CD8-positive, alpha-beta memory T cell (primary cell): ENCODE data around the gene LPP. TPM values are rescaled to one million over a fixed set of nuclear protein-coding genes. Genes with fewer than 3 reads are reported as not detected.

Experiments
- CTCF ChIA-PET: fragments of 350-600 bp; sonication (Branson Sonifier 250); formaldehyde crosslinking; loops from one replicate; lab custom pipeline; 2021; ENCODE audit warnings: antibody characterized with exemption; lab: Charles Lee
- POLR2A ChIA-PET: fragments of 350-600 bp; sonication (Branson Sonifier 250); formaldehyde crosslinking; loops from one replicate; lab custom pipeline; 2021; ENCODE audit warnings: antibody characterized with exemption; lab: Charles Lee
- DNase-seq, 5 donors: peaks; one replicate each; pipeline versions ENCODE4 v3.0.0 to v3.0.0-alpha.2; 2020 to 2022; ENCODE audit warnings: mixed read lengths in 1 of 5
- H3K27ac ChIP-seq: one replicate; pipeline ENCODE4 v1.7.0; 2013; ENCODE audit warnings: low read depth, mild to moderate bottlenecking, low read length, moderate library complexity
- H3K27me3 ChIP-seq: 2 replicates; pipeline ENCODE4 v1.7.0; 2013; ENCODE audit warnings: low read length, mild to moderate bottlenecking; ENCODE audit not compliant: insufficient read depth, poor library complexity, severe bottlenecking
- H3K36me3 ChIP-seq: 2 replicates; pipeline ENCODE4 v1.7.0; 2013; ENCODE audit warnings: mild to moderate bottlenecking, low read length, moderate library complexity; ENCODE audit not compliant: insufficient read depth
- H3K4me1 ChIP-seq: 2 replicates; pipeline ENCODE4 v1.7.0; 2013; ENCODE audit warnings: mild to moderate bottlenecking, low read length, moderate library complexity; ENCODE audit not compliant: insufficient read depth
- H3K4me3 ChIP-seq: 2 replicates; pipeline ENCODE4 v1.7.0; 2013; ENCODE audit warnings: mild to moderate bottlenecking, low read length
- H3K9me3 ChIP-seq: 2 replicates; pipeline ENCODE4 v1.7.0; 2013; ENCODE audit warnings: mild to moderate bottlenecking, low read length
- H3K27ac Mint-ChIP-seq, 8 donors: one replicate each; pipeline ENCODE4 v1.8.0; 2020 to 2021; ENCODE audit warnings: mixed read lengths in 8 of 8, mild to moderate bottlenecking in 6 of 8, inconsistent platforms in 3 of 8, moderate library complexity in 3 of 8
- H3K27me3 Mint-ChIP-seq, 2 donors: one replicate each; pipeline ENCODE4 v1.8.0; 2020 to 2021; ENCODE audit warnings: mixed read lengths in 2 of 2, mild to moderate bottlenecking in 1 of 2, moderate library complexity in 1 of 2
- H3K36me3 Mint-ChIP-seq, 3 donors: one replicate each; pipeline ENCODE4 v1.8.0; 2020 to 2021; ENCODE audit warnings: mixed read lengths in 3 of 3, inconsistent platforms in 1 of 3, mild to moderate bottlenecking in 1 of 3
- H3K4me1 Mint-ChIP-seq, 3 donors: one replicate each; pipeline ENCODE4 v1.8.0; 2020 to 2021; ENCODE audit warnings: mixed read lengths in 3 of 3, inconsistent platforms in 1 of 3, mild to moderate bottlenecking in 1 of 3
- H3K4me3 Mint-ChIP-seq, 7 donors: one replicate each; pipeline ENCODE4 v1.8.0; 2020 to 2021; ENCODE audit warnings: mixed read lengths in 7 of 7, mild to moderate bottlenecking in 6 of 7, moderate library complexity in 4 of 7, inconsistent platforms in 2 of 7
- H3K9me3 Mint-ChIP-seq, 5 donors: one replicate each; pipeline ENCODE4 v1.8.0; 2020 to 2022; ENCODE audit warnings: mixed read lengths in 5 of 5, mild to moderate bottlenecking in 3 of 5, moderate library complexity in 2 of 5, inconsistent platforms in 1 of 5
- polyA plus RNA-seq: library from polyadenylated mRNA; unstranded; fragments of 300-500 nt; fragmentation: Illumina TruSeq; gene quantifications from one replicate; pipeline ENCODE4 v1.2.3, GENCODE V29; 2021
- total RNA-seq, 2 experiments: library from RNA; stranded (reverse); gene quantifications; one replicate each; pipeline ENCODE4 v1.2.3, GENCODE V29; 2021

LPP gene
- total and polyA plus RNA-seq, 3 experiments from 2014 or later: 13.4 to 23.5 (median 18.0) TPM

DNA sequence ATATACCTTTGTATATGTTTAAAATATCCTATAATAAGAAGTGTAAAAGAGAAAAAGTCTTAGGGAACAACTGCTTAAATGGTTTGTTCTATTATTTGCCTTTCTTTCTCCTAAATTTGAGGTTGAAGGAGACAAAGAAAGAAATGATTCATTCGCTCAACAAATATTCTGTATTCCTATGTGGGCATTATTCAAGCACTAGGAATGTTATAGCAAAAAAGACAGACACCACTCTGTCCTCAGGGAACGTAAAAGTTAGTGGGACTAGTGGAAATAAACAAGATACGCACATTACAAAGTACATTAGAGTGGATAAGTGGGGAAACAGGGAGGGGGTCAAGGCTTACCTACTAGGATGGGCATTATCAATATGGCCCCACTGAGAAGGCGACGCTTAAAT lies 332.2 kb downstream of the LPP start:
- no peak overlapping the region for H3K27ac Mint-ChIP-seq
- Histone ChIP-seq H3K27ac (no peak overlapping the region), H3K4me1 (no peaks in the 10 kb centered on the region), H3K4me3 (no peak overlapping the region), H3K9me3 (no peaks in the 10 kb centered on the region), H3K27me3 (no peaks in the 10 kb centered on the region), H3K36me3 (peaks cover 7% of the 10 kb centered on the region)
- ChIA-PET CTCF (no interaction called here), POLR2A (no interaction called here)
- no peak overlapping the region for H3K4me3 Mint-ChIP-seq
- H3K9me3 Mint-ChIP-seq: peaks cover 0 to 6% (median 2%) of the 10 kb centered on the region in 5 donors
- H3K27me3 Mint-ChIP-seq: peaks cover 0 to 3% of the 10 kb centered on the region in 2 donors
- DNase-seq: no peak
- peaks cover 39 to 48% (median 47%) of the 10 kb centered on the region in 3 donors for H3K36me3 Mint-ChIP-seq
- H3K4me1 Mint-ChIP-seq: peaks cover 4 to 10% (median 4%) of the 10 kb centered on the region in 3 donors

DNA sequence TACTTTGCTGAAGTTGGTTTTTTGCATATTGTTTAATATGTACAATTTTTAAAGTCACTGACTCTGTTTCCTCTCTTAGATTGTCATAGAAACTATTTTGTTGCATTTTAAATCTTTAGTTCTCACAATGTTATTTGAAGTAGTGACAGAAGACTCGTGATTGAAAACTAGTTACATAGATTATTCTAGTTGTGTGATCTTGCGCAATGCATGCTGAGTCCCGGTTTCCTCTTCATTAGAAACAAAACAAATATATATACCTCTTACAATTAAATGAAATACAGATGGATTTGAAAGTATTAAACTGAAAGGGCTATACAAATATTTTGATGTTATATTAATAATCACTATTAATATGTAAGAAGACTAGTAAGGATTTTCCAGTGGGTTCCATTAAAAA lies 333.0 kb downstream of the LPP start:
- ChIA-PET CTCF (no interaction called here), POLR2A (no interaction called here)
- H3K9me3 Mint-ChIP-seq: peaks cover 0 to 2% (median 1%) of the 10 kb centered on the region in 5 donors
- peaks cover 0 to 3% of the 10 kb centered on the region in 2 donors for H3K27me3 Mint-ChIP-seq
- H3K27me3 ChIP-seq: no peaks in the 10 kb centered on the region
- H3K4me1 Mint-ChIP-seq: peaks cover 3 to 10% (median 4%) of the 10 kb centered on the region in 3 donors
- H3K4me3 ChIP-seq: no peak overlapping the region
- no peak overlapping the region for H3K27ac ChIP-seq
- H3K4me1 ChIP-seq: no peaks in the 10 kb centered on the region
- H3K36me3 Mint-ChIP-seq: peaks cover 41 to 44% (median 43%) of the 10 kb centered on the region in 3 donors
- peaks cover 7% of the 10 kb centered on the region for H3K36me3 ChIP-seq
- no peak overlapping the region for H3K4me3 Mint-ChIP-seq
- no peak for DNase-seq
- H3K27ac Mint-ChIP-seq: no peak overlapping the region
- no peaks in the 10 kb centered on the region for H3K9me3 ChIP-seq

DNA sequence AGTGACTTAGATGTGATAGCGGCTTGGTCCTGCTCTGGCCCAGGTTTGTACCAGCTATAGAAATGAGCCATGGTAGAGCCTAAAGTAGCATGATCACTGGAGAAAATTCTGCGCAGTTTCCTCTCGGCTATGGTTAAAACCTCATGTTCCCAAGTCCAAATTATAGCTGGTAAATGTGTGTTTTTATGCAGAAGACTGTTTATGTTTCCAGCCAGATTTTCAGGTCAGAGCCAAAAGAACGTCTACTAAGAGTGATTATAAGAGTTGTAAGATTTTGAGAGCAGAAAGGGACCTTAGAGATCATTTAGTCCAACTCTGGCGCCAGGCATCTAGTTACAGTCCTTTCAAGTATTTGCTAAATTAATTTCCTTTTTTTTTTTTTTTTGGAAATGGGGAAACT lies 333.7 kb downstream of the LPP start:
- H3K36me3 ChIP-seq: peaks cover 7% of the 10 kb centered on the region
- Mint-ChIP-seq H3K4me1 (peaks cover 2 to 10% (median 4%) of the 10 kb centered on the region in 3 donors), H3K27ac (no peak overlapping the region), H3K9me3 (no peaks in the 10 kb centered on the region), H3K36me3 (peaks cover 40 to 42% (median 41%) of the 10 kb centered on the region in 3 donors), H3K4me3 (no peak overlapping the region), H3K27me3 (peaks cover 0 to 2% of the 10 kb centered on the region in 2 donors)
- no peak overlapping the region for H3K4me3 ChIP-seq
- H3K4me1 ChIP-seq: no peaks in the 10 kb centered on the region
- H3K27me3 ChIP-seq: no peaks in the 10 kb centered on the region
- ChIA-PET POLR2A (no interaction called here), CTCF (no interaction called here)
- no peak overlapping the region for H3K27ac ChIP-seq
- H3K9me3 ChIP-seq: no peaks in the 10 kb centered on the region
- DNase-seq: no peak

DNA sequence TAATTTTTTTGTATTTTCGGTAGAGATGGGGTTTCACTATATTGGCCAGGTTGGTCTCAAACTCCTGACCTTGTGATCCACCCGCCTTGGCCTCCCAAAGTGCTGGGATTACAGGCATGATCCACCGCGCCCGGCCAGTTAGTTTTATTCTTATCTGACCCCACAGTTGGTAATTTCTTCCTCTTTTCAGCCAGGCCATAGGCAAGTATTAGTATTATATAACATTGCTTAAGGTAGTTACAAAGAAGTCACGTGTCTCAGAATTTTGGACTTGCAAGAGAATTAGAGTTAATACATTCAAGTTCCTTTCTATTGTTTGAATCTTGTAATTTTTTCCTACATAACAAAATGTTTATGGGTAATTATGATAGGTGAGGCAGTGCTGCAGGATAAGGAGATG lies 334.8 kb downstream of the LPP start:
- Histone ChIP-seq H3K4me1 (no peaks in the 10 kb centered on the region), H3K9me3 (no peaks in the 10 kb centered on the region), H3K27me3 (no peaks in the 10 kb centered on the region), H3K36me3 (peaks cover 7% of the 10 kb centered on the region), H3K4me3 (no peak overlapping the region), H3K27ac (no peak overlapping the region)
- no peak for DNase-seq
- ChIA-PET POLR2A (no interaction called here), CTCF (no interaction called here)
- H3K27me3 Mint-ChIP-seq: peaks cover 0 to 2% of the 10 kb centered on the region in 2 donors
- H3K27ac Mint-ChIP-seq: peak overlapping the region in 1 of 8 donors; percentile 28
- peaks cover 40 to 46% (median 40%) of the 10 kb centered on the region in 3 donors for H3K36me3 Mint-ChIP-seq
- H3K4me1 Mint-ChIP-seq: peaks cover 2 to 10% (median 4%) of the 10 kb centered on the region in 3 donors
- H3K9me3 Mint-ChIP-seq: no peaks in the 10 kb centered on the region
- H3K4me3 Mint-ChIP-seq: no peak overlapping the region

DNA sequence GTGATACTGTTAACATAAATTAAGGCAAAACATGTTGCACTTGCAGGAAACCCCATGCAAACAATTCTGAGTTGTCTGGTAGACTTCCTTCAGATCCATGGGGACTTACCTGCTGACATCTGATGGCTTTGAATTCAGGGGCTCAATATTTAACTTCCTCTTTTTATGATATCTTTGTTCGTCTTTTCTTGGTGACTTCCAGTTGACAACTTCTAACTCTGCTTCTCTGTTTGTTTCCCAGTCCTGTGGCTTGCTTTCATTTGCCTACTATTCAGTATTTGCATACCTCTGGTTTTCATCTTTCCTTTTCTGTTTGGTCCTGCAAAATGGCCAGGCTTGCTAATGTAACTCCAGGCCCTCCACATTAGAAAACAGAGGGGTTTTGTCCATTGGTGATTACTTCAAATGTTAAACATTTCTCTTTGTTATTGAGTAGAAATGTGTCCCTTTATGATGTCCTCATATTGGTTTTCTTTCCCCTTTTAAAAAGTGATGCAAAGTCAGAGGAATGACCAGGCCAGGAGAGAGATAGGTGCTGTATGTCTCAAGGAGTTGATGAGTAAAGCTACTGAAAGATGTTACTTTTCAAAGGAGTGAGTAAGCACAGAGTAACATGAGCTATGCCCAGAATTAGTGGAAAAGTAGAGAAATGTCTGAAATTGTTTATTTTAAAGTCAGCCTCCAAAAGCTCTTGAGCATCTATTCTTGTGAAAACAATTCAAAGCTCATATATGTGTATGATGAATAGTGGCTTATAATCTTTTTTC lies 335.9 kb downstream of the LPP start:
- H3K4me3 Mint-ChIP-seq: no peak overlapping the region
- Histone ChIP-seq H3K4me1 (no peaks in the 10 kb centered on the region), H3K36me3 (peaks cover 7% of the 10 kb centered on the region), H3K9me3 (no peaks in the 10 kb centered on the region), H3K27ac (no peak overlapping the region), H3K4me3 (no peak overlapping the region), H3K27me3 (no peaks in the 10 kb centered on the region)
- H3K27ac Mint-ChIP-seq: peak overlapping the region in 4 of 8 donors; percentile 34 to 66 (median 36)
- H3K27me3 Mint-ChIP-seq: no peaks in the 10 kb centered on the region
- POLR2A ChIA-PET: no interaction called here
- H3K36me3 Mint-ChIP-seq: peaks cover 31 to 39% (median 31%) of the 10 kb centered on the region in 3 donors
- CTCF ChIA-PET: no interaction called here
- H3K9me3 Mint-ChIP-seq: no peaks in the 10 kb centered on the region
- H3K4me1 Mint-ChIP-seq: peaks cover 2 to 10% (median 4%) of the 10 kb centered on the region in 3 donors
- no peak for DNase-seq

DNA sequence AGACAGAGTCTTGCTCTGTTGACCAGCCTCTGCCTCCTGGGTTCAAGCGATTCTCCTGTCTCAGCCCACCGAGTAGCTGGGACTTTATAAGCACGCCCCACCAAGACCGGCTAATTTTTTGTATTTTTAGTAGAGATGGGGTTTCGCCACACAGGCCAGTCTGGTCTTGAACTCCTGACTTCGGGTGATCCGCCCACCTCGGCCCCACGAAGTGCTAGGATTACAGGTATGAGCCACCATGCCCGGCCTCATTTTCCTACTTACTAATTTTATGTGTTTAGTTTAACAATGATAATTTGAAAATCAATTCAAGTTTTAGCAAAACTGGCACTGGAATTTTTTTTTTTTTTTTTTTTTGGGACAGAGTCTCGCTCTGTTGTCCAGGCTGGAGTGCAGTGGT lies 336.5 kb downstream of the LPP start:
- DNase-seq: no peak
- ChIA-PET POLR2A (no interaction called here), CTCF (no interaction called here)
- Histone ChIP-seq H3K4me3 (no peak overlapping the region), H3K9me3 (no peaks in the 10 kb centered on the region), H3K27me3 (no peaks in the 10 kb centered on the region), H3K36me3 (peaks cover 7% of the 10 kb centered on the region), H3K27ac (no peak overlapping the region), H3K4me1 (no peaks in the 10 kb centered on the region)
- Mint-ChIP-seq H3K9me3 (no peaks in the 10 kb centered on the region), H3K36me3 (peaks cover 25 to 34% (median 26%) of the 10 kb centered on the region in 3 donors), H3K27me3 (no peaks in the 10 kb centered on the region), H3K27ac (no peak overlapping the region), H3K4me1 (peaks cover 2 to 10% (median 4%) of the 10 kb centered on the region in 3 donors), H3K4me3 (no peak overlapping the region)

DNA sequence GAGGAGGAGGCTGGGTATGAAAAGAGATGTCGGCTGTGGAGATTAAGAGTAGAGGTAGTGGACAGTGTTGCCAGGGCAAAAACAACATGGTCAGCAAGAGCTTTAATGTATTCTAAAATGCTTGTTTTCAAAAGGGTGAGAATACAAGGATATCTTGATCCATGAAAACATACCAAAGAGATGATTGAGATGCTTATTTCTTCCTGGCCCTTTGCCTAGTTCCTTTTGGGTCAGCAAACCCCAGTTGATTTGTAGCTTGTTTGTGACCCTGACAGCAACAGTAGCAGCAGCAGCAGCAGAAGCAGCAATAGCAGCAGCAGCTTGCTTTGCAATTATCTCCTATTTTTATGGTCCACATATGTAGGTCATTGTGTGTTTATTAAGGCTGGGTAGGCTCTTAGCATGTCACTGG lies 337.3 kb downstream of the LPP start:
- H3K4me3 Mint-ChIP-seq: peak overlapping the region in 1 of 7 donors; percentile 15
- no peaks in the 10 kb centered on the region for H3K27me3 Mint-ChIP-seq
- H3K4me1 ChIP-seq: no peaks in the 10 kb centered on the region

DNA sequence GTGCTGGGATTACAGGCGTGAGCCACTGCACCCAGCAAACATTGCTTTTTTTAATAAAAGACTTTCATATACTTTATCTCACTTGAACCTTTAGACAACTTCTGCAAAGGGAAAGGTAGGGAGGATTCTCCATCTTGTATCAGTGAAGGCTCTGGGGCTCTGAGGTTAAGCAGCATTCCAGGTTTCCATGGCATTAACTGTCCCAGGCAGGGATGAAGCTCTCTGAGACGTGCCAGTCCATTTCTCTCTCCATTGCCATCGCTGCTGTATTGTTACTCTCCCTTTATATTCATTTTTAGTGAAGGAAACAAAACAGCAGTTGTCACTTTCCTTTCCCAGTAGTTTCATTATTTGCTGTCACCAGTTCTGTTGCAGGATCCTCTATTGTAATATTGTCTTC lies 342.4 kb downstream of the LPP start:
- H3K4me3 Mint-ChIP-seq: no peak overlapping the region
- H3K27ac ChIP-seq: no peak overlapping the region
- POLR2A ChIA-PET: no interaction called here

More for the DNA sequence above, 337.3 kb downstream of the LPP start:
- POLR2A ChIA-PET: no interaction called here
- Mint-ChIP-seq H3K9me3 (no peaks in the 10 kb centered on the region), H3K36me3 (peaks cover 22 to 28% (median 24%) of the 10 kb centered on the region in 3 donors), H3K4me1 (peaks cover 2 to 10% (median 4%) of the 10 kb centered on the region in 3 donors), H3K27ac (no peak overlapping the region)
- DNase-seq: no peak
- H3K36me3 ChIP-seq: peaks cover 4% of the 10 kb centered on the region
- CTCF ChIA-PET: no interaction called here
- H3K9me3 ChIP-seq: no peaks in the 10 kb centered on the region
- H3K27me3 ChIP-seq: no peaks in the 10 kb centered on the region
- no peak overlapping the region for H3K27ac ChIP-seq
- no peak overlapping the region for H3K4me3 ChIP-seq

More for the DNA sequence above, 342.4 kb downstream of the LPP start:
- Mint-ChIP-seq H3K36me3 (peaks cover 4 to 11% (median 5%) of the 10 kb centered on the region in 3 donors), H3K27ac (peak overlapping the region in 1 of 8 donors; percentile 30), H3K9me3 (peaks cover 0 to 3% (median 0%) of the 10 kb centered on the region in 5 donors), H3K4me1 (no peaks in the 10 kb centered on the region), H3K27me3 (no peaks in the 10 kb centered on the region)
- no peaks in the 10 kb centered on the region for H3K36me3 ChIP-seq
- no peaks in the 10 kb centered on the region for H3K27me3 ChIP-seq
- DNase-seq: no peak
- no peaks in the 10 kb centered on the region for H3K4me1 ChIP-seq
- H3K9me3 ChIP-seq: no peaks in the 10 kb centered on the region
- H3K4me3 ChIP-seq: no peak overlapping the region
- CTCF ChIA-PET: no interaction called here
